Activated CD4-positive, alpha-beta T cell treated with anti-CD3 and anti-CD28 coated beads, Interleukin-2, Interleukin-6, amounts not matched to agents 100 ng/mL and 50 ng/mL, durations not matched to agents 16 hours and 8 hours (primary cell): ENCODE results near the gene TRIP10.

Experiments
- DNase-seq: peaks from one replicate; pipeline ENCODE4 v3.0.0-alpha.2; 2020

TRIP10 gene

DNA sequence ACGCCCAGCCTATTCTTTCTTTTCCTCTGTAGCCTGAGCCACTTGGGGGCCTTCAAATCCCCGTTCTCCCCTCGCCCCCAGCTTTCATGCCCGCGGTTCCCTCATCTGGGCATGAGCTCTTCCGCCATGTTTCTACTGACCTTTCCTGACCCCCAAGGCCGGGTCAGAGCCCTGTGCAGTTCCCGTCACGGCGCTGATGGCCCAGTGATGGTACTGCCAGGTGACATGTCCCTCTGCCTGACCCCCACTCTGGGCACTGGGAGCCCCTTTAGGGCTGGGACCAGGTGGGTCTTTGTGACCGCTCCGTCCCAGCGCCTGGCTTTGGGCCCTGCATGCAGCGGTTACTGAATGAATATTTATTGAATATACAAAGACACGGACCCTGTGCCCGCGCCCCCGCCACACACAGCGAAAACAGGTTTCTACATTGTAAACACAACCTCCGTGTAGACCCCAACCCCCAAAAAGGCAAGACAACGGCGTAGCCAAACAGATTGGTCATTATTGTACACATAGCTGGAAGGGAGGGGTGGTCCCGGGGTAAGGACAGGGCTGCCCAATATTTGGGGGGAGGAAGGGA, 9.8 kb upstream of the TRIP10 start:
- DNase-seq = no peak

DNA sequence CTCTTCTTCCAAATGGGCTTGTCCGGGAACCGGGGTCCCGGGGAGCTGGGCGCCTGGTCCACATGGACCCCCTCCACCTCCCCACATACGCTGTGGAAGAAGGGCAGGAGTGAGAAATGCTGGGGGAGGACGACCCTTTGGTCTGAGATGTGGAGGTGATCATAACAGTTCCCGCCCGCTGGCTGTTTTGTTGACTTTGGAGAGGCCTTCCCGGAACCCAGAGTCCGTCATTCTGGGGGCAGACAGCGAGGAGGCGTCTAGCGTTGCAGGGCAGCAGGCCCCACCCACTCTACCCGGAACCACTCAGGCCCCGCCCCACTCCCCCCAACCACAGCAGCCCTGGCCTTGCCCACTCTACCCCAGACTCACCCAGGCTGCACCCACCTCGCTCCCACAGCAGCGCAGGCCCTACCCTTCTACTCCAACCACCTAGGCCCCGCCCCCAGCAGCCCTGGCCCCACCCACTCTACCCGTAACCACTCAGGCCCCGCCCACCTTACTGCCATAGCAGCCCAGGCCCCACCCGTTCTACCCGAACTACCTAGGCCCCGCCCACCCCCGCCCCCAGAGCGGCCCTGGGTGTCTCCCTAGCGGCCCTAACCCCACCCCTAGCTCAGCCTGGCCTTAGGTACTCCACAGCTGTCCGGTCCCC, 9.2 kb upstream of the TRIP10 start:
- DNase-seq = peak; percentile 61

DNA sequence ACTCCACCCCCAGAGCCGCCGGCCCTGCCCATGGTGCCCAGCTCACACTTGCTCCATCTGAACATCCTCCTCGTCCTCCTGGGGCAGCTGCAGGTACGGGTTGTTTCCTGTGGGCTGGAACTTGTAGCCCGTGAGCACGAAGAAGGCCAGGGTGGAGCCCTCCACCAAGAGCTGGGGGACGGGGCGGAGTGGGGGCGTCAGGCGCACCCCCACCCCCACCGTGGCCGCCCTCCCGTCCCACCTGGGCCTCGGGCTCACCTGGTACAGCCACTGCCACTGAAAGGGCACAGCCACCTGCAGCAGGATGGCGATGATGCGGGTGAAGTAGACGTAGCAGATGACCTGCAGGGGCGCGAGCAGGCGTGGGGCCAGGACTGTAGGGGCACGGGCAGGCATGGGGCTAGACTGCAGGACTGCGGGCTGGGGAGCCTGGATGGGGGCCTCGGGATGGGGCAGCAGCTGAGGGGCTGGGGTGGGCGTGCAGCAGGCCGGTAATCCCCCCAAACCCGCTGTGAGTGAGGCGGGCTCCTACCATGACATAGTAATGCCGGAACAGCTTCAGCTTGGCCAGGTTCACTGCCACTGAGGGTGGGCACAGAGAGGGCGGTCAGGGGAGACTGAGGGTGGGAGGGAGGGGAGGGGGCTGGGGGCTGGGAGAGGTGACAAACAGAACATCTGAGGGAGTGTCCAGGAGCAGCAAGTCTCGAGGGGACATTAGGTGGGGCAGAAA, 8.4 kb upstream of the TRIP10 start:
- DNase-seq = no peak

DNA sequence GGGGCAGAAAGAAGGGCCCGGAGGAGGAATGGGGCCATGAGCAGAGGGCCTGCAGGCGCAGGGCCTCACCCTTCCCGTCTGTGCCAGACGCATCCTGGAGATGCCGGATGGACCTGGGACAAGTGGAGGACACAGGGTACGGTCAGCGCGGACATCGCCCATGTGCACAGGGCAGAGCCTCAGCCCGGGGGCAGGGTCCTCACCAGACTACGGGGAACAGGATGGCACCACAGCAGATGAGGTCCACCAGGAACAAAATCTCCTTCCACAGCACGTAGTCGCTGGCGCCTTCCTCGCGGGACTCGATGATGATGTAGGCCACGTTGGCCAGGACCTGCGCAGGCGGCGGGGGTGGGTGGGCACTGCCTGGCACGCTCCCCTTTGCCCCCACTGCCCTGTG, 7.7 kb upstream of the TRIP10 start:
- no peak for DNase-seq

DNA sequence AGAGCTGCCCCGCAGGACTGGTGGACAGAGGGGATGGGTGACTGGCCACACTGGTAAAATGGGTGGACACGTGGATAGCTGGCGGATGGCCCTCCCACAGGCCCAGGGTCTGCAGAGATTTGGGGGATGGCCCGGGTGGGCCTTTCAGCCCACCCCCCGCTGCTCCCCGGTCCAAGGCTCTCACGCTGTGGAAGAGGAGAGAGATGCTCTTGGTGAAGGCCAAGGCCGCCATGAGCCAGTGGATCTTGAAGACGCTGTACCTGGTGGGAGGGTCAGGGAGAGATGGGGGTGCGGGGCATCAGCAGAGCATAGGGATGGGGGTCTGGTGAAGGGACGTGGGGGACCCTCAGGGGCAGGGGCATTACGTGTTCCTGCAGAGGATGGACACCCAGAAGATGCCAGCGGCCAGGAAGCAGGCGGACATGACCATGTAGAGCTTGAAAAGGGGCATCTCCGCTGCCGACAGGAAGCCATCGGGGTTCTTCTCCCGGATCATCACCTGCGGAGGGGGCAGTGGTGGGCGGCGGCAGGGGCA, 6.6 kb upstream of the TRIP10 start:
- DNase-seq = no peak

DNA sequence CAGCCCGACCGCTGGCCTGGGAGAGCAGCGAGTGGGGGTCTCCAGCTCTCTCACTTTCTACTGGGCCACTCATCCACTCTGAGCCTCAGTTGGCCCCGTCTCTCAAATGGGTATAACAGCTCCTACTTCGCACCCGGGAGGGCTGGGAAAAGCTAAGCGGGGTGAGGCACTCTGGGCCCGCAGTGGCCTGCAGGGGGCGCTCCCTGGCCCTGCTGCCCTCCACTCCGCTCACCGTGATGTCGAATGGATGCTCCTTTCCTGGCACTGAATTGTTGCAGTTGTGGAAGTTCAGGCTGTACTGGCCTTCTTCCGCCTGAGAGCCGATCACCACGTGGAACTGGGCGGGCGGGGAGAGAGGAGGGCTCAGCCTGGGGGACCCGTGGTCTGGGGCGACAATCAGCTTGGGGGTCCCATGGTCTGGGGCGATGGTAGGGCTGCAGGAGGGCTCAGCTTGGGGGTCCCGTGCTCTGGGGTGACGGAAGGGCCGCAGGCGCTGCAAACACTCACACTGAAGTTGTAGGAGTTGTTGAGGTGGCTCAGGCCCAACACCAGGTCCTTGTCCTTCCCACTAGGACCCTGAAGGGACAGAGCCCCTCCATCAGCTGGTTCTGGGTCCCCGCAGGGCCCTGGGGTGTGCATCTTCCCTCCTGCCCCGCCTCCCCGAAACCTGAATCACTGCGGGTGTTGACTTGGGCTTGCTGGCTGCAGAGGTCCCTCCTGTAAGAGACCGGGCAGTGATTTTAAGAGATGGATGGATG, 6.0 kb upstream of the TRIP10 start:
- DNase-seq = no peak

DNA sequence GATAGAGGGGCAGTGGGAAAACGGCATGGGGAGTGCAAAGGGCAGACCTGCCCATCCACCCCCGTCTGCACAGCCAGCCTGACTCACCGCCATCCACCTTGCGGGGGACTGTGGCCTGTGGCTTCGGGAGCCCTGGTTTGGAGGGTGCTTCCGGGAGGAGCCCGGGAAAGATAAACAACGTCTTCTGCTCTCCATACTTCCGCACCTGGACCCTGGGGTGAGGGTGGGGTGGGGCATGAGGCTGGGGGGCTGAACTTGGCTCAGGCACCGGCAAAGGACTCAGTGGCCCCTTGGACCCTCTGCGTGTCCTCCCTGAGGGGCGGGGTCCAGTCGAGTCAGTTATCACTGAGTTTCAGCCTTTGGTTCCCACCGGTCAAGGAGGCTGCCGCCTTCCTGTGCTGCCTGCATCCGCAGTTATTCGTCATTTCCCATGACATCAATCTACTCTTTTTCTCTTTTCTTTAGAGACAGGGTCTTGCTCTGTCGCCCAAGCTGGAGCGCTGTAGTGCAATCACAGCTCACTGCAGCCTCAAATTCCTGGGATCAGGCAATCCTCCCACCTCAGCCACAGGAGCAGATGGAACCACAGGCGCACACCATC, 5.3 kb upstream of the TRIP10 start:
- DNase-seq = no peak

DNA sequence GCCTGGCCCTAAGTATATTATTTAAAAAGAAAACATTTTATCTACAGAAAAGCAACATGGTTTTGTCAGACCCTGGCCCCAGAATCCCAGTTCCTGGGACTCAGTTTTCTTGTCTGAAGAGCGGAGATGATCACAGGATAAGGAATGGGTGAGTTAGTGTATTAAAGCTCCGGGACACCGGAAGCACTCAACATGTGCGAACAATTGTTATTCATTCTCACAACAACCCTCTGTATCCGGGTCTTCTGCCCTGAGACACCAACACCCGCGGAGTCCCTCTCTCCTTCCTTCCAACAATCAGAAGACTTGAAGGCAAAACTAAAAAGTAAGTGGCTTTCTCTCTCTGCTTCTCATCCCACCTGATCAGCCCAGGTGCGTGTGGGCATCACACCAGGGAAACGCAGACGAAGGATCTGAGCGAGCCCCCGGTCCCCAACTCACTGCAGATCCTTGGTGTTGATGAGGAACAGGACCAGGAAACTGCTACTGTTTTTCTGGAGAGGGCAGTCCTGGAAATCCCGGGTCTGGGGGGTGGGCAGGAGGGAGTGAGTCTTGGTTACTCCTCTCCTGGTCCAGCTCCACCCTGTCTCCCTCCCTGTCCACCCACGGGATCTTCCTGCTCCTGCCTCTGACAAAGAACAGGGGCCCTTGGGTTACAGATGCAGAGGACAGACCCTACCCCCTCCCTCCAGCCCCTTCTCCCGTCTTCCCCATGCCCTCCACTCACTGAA, 4.1 kb upstream of the TRIP10 start:
- DNase-seq = no peak

DNA sequence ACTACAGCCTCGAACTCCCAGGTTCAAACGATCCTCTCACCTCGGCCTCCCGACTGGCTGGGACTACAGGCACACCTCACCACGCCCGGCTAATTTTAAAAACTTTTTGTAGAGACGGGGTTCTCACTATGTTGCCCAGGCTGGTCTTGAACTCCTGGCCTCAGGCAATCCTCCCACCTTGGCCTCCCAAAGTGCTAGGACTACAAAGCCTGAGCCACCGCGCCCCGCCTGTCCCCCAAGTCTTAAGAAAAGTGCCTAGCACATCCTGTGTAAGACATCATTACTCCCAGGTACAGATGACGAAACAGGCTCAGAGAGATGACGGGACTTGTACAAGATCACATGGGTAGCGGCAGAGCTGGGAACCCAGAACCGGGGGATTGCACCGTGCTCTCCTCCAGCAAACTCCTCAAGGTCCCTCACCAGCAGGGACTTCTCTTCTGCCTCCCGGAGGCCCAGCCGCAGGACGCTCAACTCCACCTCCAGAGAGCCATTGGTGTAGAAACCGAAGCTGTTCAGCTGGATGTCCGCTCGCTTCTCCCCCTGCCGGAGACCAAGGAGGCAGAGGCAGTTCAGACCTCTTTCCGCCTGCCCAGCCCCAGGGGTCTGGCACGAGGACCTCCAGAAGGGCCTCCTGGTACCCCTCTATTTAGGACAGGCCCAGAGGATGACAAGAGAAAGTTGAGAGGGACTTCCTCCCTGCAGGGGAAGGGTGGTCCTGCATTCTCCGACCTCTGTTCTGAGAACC, 3.1 kb upstream of the TRIP10 start:
- peak; percentile 83 for DNase-seq

DNA sequence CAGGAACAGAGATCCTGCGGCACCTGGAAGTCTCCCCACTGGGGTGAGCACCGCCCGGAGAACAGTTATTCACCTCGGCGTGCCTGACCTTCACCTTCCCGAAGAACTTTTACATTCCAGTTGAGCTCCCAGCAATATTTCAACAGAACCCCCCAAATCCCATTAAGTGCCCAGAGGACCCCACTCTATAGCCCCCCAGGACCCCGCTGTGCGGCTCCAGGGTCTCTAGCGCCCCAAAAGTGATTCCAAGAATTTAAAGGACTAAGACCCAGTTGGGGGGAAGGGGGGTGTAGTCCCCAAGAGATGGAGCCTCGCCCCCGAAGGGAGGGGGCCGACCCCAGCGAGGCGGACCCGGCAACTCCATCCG, 2.6 kb upstream of the TRIP10 start:
- no peak for DNase-seq

DNA sequence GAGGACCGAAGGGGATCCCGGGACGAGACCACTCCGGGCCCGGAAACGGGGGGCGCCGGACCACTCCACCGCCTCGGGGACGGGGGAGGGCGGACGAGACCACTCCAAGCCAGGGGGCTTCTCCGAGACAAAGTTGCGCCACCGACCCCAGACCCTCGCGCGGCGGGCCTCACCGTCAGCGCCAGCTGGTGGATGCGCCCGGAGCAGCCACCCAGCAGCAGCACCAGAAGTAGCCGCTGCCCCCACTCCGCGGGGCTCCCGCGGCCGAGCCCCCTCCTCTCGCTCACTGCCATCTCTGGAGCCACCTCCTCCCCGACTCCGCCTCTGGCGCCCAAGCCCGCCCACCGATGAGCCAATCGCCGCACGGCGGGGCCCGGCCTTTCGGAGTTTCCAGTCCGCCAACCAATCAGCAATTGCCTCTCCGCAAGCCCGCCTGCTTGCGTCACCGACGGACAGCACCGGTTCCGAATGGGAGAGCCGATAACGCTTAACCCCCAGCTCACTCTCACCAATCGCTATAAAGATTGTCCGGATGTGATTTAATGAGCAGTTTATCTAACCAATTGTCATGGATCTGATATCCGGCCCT, 2.1 kb upstream of the TRIP10 start, which contains the start of gene GPR108:
GPR108 (minus strand) TSS at position 297 of the 589 bp plus-strand sequence; CDS start at position 293, 4 bp downstream.
- DNase-seq = peak; percentile 100

DNA sequence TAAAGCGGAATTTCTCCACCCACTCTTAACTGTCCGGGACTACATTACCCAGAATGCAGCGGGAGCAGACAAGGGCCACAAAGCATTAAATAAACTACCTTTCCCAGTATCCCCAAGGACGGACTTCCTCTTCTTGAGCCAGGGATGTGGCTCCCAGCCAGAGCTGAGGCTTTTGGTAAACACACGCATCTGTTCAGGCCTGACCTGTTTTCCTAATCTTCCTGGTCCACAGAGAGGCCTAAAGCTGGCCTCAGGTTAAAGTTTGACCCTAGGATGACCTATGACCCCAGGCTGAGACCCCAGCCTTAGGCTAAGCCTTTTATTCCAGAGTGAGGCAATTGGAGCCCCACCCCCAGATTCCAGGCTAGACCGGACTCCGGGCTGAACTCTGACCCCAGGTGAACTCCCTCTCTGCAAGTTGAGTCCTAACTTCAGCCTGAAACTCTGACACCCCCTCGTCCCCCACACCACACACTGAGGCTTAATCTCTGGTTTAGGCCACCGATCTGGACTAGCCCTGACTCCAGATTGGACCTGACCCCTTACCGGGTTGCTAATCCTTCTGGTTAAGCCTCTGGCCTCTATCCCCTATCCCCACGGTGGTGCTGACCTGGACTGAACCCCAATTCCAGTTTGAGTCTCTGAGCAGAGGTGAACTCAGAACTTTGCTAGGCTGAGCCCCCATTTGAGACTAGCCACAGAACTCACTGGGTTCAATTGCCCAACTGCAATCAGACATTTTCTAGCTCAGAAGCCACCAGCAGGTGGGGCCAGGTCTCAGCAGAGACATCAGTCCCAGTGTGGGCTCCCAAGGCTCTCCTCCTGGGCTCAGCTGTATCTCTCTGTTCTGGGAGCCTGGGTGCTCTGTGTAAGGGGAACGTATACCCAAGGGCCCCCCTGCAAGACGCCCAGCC, 1.4 kb upstream of the TRIP10 start:
- peak; percentile 90 for DNase-seq

DNA sequence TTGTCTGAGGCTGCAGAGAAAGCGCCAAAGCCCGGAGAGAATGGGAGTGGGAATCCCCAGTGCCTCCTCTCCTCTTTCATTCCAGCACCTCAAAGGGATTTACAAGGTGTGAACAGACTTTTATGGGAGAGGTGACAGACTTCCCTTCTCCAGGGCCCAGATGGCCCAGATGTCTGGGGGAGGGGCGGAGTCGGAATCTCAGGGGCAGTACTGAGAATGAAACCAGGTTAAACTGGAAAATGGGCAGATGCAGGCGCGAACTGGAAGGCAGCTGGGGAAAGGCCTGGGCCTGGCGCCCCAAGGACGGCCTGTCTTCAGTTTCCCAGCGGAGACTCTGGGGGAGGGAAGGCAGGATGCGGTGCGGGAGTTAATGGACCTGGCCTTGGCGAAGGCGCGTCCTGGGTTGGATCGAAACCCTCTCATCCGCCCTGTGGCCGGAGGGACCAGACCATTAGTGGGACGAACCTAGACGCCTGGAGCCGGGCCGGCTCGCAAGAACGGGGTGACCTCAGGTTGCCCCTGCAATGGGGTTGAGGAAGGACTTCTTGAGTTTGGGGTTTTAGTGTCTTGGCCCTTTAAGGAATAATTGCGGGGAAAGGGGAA, 592 bp upstream of the TRIP10 start:
- DNase-seq = peak; percentile 37

DNA sequence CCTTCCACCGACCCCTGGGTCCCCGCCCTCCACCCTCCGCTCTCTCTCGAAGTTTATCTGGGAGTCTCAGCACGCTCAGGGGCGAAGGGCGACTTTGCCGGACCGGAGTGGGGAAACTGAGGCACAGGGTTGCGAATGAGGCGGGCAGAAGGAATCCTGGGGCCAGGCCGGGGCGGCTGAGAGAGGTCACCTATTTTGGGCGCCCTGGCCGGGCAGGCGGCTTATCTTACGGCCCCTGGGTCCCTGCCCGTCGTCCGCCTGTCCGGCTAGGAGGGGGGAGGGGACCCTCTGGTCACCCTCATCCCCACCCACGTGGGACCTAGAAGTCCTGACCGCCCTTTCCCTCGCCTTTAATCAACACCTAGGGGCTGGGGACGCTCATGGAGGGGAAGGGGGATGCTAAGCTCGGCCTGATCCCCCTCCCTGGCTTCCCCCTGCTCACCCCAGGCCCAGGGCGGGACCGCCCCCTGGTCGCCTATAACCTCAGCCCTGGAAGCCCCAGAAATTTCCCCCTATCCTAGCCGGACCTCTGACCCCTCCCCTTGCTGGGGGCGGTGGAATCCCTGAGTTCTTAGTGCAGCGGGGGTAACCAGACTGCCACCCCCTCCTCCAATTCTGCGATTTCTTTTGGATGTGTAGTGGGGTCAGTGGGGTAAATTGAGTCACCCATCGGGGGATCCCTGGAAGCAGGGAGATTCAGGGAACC, 556 bp downstream of the TRIP10 start:
- DNase-seq = no peak

DNA sequence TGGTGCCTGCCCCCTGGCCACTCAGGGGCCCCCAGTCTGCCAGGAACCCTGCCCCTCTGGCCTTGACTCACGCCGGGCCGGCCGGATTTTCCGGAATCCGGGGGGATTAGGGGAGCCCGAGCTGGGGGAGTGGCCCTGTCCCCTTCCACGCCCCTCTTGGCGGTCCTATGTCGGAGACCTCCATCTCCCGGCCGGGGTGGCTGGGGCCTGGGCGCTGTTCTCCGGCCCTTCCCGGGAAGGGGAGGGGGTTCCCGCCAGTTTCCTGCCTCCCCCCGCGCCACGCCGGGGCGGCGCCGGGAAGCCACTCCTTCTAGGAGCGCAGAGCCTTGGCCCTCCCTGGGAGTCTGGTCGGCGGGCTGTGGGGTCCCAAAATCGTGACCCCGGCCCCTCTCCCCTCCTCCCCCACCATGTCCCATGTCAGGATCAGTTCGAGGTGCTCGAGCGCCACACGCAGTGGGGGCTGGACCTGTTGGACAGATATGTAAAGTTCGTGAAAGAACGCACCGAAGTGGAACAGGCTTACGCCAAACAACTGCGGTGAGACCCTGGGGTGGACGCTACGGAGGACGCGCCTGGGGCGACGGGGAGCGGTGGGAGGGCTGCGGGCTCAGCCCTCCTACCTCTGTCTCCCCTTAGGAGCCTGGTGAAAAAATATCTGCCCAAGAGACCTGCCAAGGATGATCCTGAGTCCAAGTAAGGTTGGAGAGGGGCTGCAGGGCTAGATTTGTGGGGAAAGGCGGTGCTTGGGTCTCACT, 1.3 kb downstream of the TRIP10 start:
- DNase-seq = no peak

DNA sequence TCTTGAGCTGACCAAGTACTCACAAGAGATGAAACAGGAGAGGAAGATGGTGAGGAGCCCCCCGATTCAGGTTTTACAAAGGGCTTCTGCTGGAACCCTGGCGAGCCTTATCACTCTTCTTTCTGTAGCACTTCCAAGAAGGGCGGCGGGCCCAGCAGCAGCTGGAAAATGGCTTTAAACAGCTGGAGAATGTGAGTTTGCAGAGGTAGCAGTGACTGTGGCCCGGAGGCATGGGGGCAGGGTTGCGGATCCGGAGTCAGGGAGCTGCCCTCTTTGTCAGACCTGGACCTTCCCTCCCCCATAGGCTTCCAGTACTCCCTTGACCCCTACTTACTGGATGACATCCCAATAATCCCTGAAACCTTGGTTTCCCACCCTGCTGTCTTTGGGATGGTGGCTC, 3.6 kb downstream of the TRIP10 start:
- DNase-seq = no peak

DNA sequence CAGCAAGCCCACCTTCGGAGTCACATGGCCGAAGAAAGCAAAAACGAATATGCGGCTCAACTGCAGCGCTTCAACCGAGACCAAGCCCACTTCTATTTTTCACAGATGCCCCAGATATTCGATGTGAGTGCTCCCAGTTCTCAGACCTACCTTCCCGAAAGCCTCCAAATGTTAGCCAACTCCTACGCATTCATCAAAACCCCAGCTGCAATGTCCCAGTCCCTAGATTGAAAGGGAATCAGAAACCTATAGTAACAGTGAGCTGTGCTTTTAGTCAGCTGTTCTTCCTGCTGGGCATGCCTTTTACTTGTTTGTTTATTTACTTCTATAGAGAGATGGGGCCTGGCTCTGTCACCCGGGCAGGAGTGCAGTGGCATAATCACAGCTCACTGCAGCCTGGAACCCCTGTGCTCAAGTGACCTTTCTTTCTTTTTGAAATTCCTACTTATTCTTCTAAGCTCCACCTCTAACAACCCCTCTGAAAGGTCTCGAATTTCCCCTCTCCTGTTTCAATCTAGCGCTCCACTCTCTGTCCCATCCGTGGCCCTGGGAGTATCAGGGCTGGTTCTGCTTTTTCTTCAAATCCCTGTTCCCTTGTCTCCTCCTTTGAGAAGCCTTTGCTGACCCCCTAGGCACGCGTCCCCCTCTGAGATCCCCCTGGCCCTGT, 4.4 kb downstream of the TRIP10 start:
- no peak for DNase-seq
